ENCODE measurements around the gene WDR1. TPM values are rescaled to one million over a fixed set of nuclear protein-coding genes. Genes with fewer than 3 reads are reported as not detected.

Gene WDR1
- total and polyA plus RNA-seq, 2 experiments from 2014 or later = 413 to 487 TPM

- DNase-seq = no peak
- Histone ChIP-seq H3K4me3 (no peak overlapping the region), H3F3A (ENCODE audit: insufficient read depth) (no peaks in the 10 kb centered on the region), H3K9me2 (ENCODE audit: insufficient read depth) (no peaks in the 10 kb centered on the region), H3K4me1 (ENCODE audit: insufficient read depth) (no peaks in the 10 kb centered on the region), H3K27ac (no peak overlapping the region), H3K9ac (no peak overlapping the region), H3K36me3 (ENCODE audit: low read depth) (no peaks in the 10 kb centered on the region), H3K27me3 (replicated peaks; ENCODE audit: insufficient read depth) (no peaks in the 10 kb centered on the region; the same call in 1 of the 2 replicates), H3K9me3 (ENCODE audit: low read depth) (no peaks in the 10 kb centered on the region), H4K20me1 (ENCODE audit: insufficient read depth) (no peaks in the 10 kb centered on the region), H3K4me2 (ENCODE audit: unreplicated experiment) (no peak overlapping the region), H2AFZ (no peak overlapping the region), H3K79me2 (ENCODE audit: insufficient read depth) (no peaks in the 10 kb centered on the region)
- 54 to 55% methylated on average over 9 of the region's 9 CpGs for WGBS, 2 experiments (ENCODE audit: low coverage in 1 of 2, low lambda C conversion rate in 2 of 2, missing lambda C conversion rate in 2 of 2)
- TF ChIP-seq EZH2 (IDR thresholded peaks at IDR 0.05; ENCODE audit: insufficient read depth, poor library complexity, severe bottlenecking) = no peak
- no peak for TF ChIP-seq EZH2phosphoT487 (IDR thresholded peaks at IDR 0.05; ENCODE audit: insufficient read depth, low read depth)
- in situ Hi-C loops (cut with MboI) = no loop called here
Measured at GRCh38 chr4:10158333-10158942, 41.8 kb upstream of the WDR1 start.

GRCh38 chr4:10157478-10158332 is 41.1 kb upstream of the WDR1 start:
- in situ Hi-C loops (cut with MboI) = no loop called here
- no peak for TF ChIP-seq EZH2phosphoT487 (IDR thresholded peaks at IDR 0.05; ENCODE audit: insufficient read depth, low read depth)
- no peak for TF ChIP-seq EZH2 (IDR thresholded peaks at IDR 0.05; ENCODE audit: insufficient read depth, poor library complexity, severe bottlenecking)
- Histone ChIP-seq H3F3A (ENCODE audit: insufficient read depth) (no peaks in the 10 kb centered on the region), H3K4me1 (ENCODE audit: insufficient read depth) (no peaks in the 10 kb centered on the region), H2AFZ (no peak overlapping the region), H3K27me3 (replicated peaks; ENCODE audit: insufficient read depth) (no peaks in the 10 kb centered on the region; the same call in 1 of the 2 replicates), H3K9ac (no peak overlapping the region), H3K9me2 (ENCODE audit: insufficient read depth) (no peaks in the 10 kb centered on the region), H3K4me3 (no peak overlapping the region), H3K4me2 (ENCODE audit: unreplicated experiment) (no peak overlapping the region), H3K27ac (no peak overlapping the region), H4K20me1 (ENCODE audit: insufficient read depth) (no peaks in the 10 kb centered on the region), H3K36me3 (ENCODE audit: low read depth) (no peaks in the 10 kb centered on the region), H3K9me3 (ENCODE audit: low read depth) (no peaks in the 10 kb centered on the region), H3K79me2 (ENCODE audit: insufficient read depth) (no peaks in the 10 kb centered on the region)
- 18 to 31% methylated on average over 5 to 8 of the region's 8 CpGs for WGBS, 2 experiments (ENCODE audit: low coverage in 1 of 2, low lambda C conversion rate in 2 of 2, missing lambda C conversion rate in 2 of 2)
- peak; percentile 88 for DNase-seq

GRCh38 chr4:10154241-10154640 is 37.6 kb upstream of the WDR1 start:
- TF ChIP-seq EZH2phosphoT487 (IDR thresholded peaks at IDR 0.05; ENCODE audit: insufficient read depth, low read depth) (no peak), EZH2 (IDR thresholded peaks at IDR 0.05; ENCODE audit: insufficient read depth, poor library complexity, severe bottlenecking) (no peak)
- Histone ChIP-seq H2AFZ (no peak overlapping the region), H3F3A (ENCODE audit: insufficient read depth) (no peaks in the 10 kb centered on the region), H3K9me3 (ENCODE audit: low read depth) (no peaks in the 10 kb centered on the region), H3K9ac (no peak overlapping the region), H4K20me1 (ENCODE audit: insufficient read depth) (no peaks in the 10 kb centered on the region), H3K4me1 (ENCODE audit: insufficient read depth) (no peaks in the 10 kb centered on the region), H3K79me2 (ENCODE audit: insufficient read depth) (no peaks in the 10 kb centered on the region), H3K4me2 (ENCODE audit: unreplicated experiment) (no peak overlapping the region), H3K9me2 (ENCODE audit: insufficient read depth) (no peaks in the 10 kb centered on the region), H3K27me3 (replicated peaks; ENCODE audit: insufficient read depth) (peaks cover 3% of the 10 kb centered on the region; the same call in 1 of the 2 replicates), H3K4me3 (no peak overlapping the region), H3K36me3 (ENCODE audit: low read depth) (no peaks in the 10 kb centered on the region), H3K27ac (no peak overlapping the region)
- DNase-seq = no peak
- in situ Hi-C loops (cut with MboI) = no loop called here
- 55 to 60% methylated on average over 3 of the region's 3 CpGs for WGBS, 2 experiments (ENCODE audit: low coverage in 1 of 2, low lambda C conversion rate in 2 of 2, missing lambda C conversion rate in 2 of 2)

GRCh38 chr4:10153161-10153560 is 36.6 kb upstream of the WDR1 start:
- in situ Hi-C loops (cut with MboI) = no loop called here
- WGBS, 2 experiments (ENCODE audit: low coverage in 1 of 2, low lambda C conversion rate in 2 of 2, missing lambda C conversion rate in 2 of 2) = 76 to 86% methylated on average over 1 of the region's 1 CpG
- H3K36me3 ChIP-seq (ENCODE audit: low read depth) = no peaks in the 10 kb centered on the region

More at GRCh38 chr4:10153161-10153560, 36.6 kb upstream of the WDR1 start:
- Histone ChIP-seq H4K20me1 (ENCODE audit: insufficient read depth) (no peaks in the 10 kb centered on the region), H3K9me2 (ENCODE audit: insufficient read depth) (no peaks in the 10 kb centered on the region), H2AFZ (no peak overlapping the region), H3F3A (ENCODE audit: insufficient read depth) (no peaks in the 10 kb centered on the region), H3K4me2 (ENCODE audit: unreplicated experiment) (no peak overlapping the region), H3K27ac (no peak overlapping the region), H3K9ac (no peak overlapping the region), H3K9me3 (ENCODE audit: low read depth) (no peaks in the 10 kb centered on the region), H3K27me3 (replicated peaks; ENCODE audit: insufficient read depth) (peaks cover 3% of the 10 kb centered on the region; the same call in 1 of the 2 replicates), H3K79me2 (ENCODE audit: insufficient read depth) (no peaks in the 10 kb centered on the region), H3K4me3 (no peak overlapping the region), H3K4me1 (ENCODE audit: insufficient read depth) (no peaks in the 10 kb centered on the region)
- TF ChIP-seq EZH2phosphoT487 (IDR thresholded peaks at IDR 0.05; ENCODE audit: insufficient read depth, low read depth) (no peak), EZH2 (IDR thresholded peaks at IDR 0.05; ENCODE audit: insufficient read depth, poor library complexity, severe bottlenecking) (no peak)
- no peak for DNase-seq

Measured in GM23248 (cell line).